Thyroid gland (tissue), 4 donors: ENCODE measurements around the gene OR13F1. TPM values are rescaled to one million over a fixed set of nuclear protein-coding genes. Genes with fewer than 3 reads are reported as not detected.

Experiments used
- DNase-seq, 2 donors: peaks; one replicate each; pipeline ENCODE4 v3.0.0-alpha.2; 2019
- H3K27ac ChIP-seq, 3 donors: fragments of 200-600 bp; sonication (generic); 1 replicate in 2 of 3; 2 replicates in 1 of 3; pipeline ENCODE4 v1.5.1; 2016 to 2019; ENCODE audit warnings: mild to moderate bottlenecking in 1 of 3, moderate library complexity in 1 of 3
- H3K27me3 ChIP-seq: fragments of 200-600 bp; sonication (generic); one replicate; pipeline ENCODE4 v1.5.1; 2019
- H3K36me3 ChIP-seq, 2 donors: fragments of 200-600 bp; sonication (generic); one replicate each; pipeline ENCODE4 v1.5.1; 2016 to 2019
- H3K4me1 ChIP-seq, 2 donors: fragments of 200-600 bp; sonication (generic); one replicate each; pipeline ENCODE4 v1.5.1; 2017 to 2019
- H3K4me3 ChIP-seq, 3 donors: fragments of 200-600 bp; sonication (generic); replicated peaks in 1 of 3; 1 replicate in 2 of 3; 2 replicates in 1 of 3; pipeline ENCODE4 v1.5.1; 2016; ENCODE audit warnings: mild to moderate bottlenecking in 1 of 3
- H3K9me3 ChIP-seq: fragments of 200-600 bp; sonication (generic); one replicate; pipeline ENCODE4 v1.5.1; 2017
- CTCF ChIP-seq, 6 experiments: fragments of 200-600 bp in 3 of 6; fragments of 450-650 bp in 3 of 6; sonication (generic) in 3 of 6; IDR thresholded peaks; one replicate each; pipeline ENCODE4 v1.5.1; 2016 to 2019; ENCODE audit warnings: antibody characterized with exemption in 6 of 6, mild to moderate bottlenecking in 2 of 6, inconsistent platforms in 1 of 6, moderate library complexity in 1 of 6
- POLR2A ChIP-seq, 2 donors: fragments of 450-650 bp; IDR thresholded peaks; one replicate each; pipeline ENCODE4 v1.6.1; 2017; ENCODE audit warnings: antibody characterized with exemption in 2 of 2, mild to moderate bottlenecking in 2 of 2, moderate library complexity in 1 of 2
- WGBS, 2 donors: methylation state at CpG; one replicate each; pipeline ENCODE4 v1.1.5; 2017; 5-methylcytosine and 5-hydroxymethylcytosine counted together
- intact Hi-C: fragments of 100-400 bp; cut with DNase I; formaldehyde crosslinking; loops from one replicate; pipeline ENCODE4 v1.15.1; 2023
- total RNA-seq, 4 donors: library from RNA; depleted of rRNA; stranded (reverse); fragments of >200 nt; gene quantifications; one replicate each; pipeline ENCODE4 v1.2.3, GENCODE V29; 2016

OR13F1 gene
- total RNA-seq = not detected

- TF ChIP-seq POLR2A (IDR thresholded peaks at IDR 0.05) (no peak), CTCF (IDR thresholded peaks at IDR 0.05) (no peak)
- DNase-seq = no peak
- Histone ChIP-seq H3K4me3 (no peak within 1 kb of the TSS), H3K27ac (no peak within 1 kb of the TSS), H3K36me3 (no peaks in the 10 kb centered on the region), H3K27me3 (no peaks in the 10 kb centered on the region), H3K4me1 (no peaks in the 10 kb centered on the region), H3K9me3 (no peaks in the 10 kb centered on the region)
- intact Hi-C loops = no loop called here
- WGBS, 2 donors = 90 to 95% methylated on average over 5 of the region's 5 CpGs
Measured at GRCh38 chr9:104503963-104504362, at the start of gene OR13F1. TSS of gene OR13F1 (plus strand) at chr9:104504263. CDS start at chr9:104504263, 0 bp downstream.

- Histone ChIP-seq H3K27me3 (no peaks in the 10 kb centered on the region), H3K9me3 (no peaks in the 10 kb centered on the region), H3K27ac (no peak overlapping the region), H3K36me3 (no peaks in the 10 kb centered on the region), H3K4me3 (no peak overlapping the region), H3K4me1 (no peaks in the 10 kb centered on the region)
- TF ChIP-seq CTCF (IDR thresholded peaks at IDR 0.05) (no peak), POLR2A (IDR thresholded peaks at IDR 0.05) (no peak)
- DNase-seq = no peak
- intact Hi-C loops = no loop called here
- 63 to 71% methylated on average over 1 of the region's 1 CpG for WGBS, 2 donors
Measured at GRCh38 chr9:104456831-104457230, 47.2 kb upstream of the OR13F1 start.

GRCh38 chr9:104463864-104464263 is 40.2 kb upstream of the OR13F1 start:
- no peak for DNase-seq
- no peaks in the 10 kb centered on the region for H3K4me1 ChIP-seq
- no peaks in the 10 kb centered on the region for H3K9me3 ChIP-seq
- no peak for TF ChIP-seq POLR2A (IDR thresholded peaks at IDR 0.05)
- no peak for TF ChIP-seq CTCF (IDR thresholded peaks at IDR 0.05)
- no peaks in the 10 kb centered on the region for H3K27me3 ChIP-seq
- H3K36me3 ChIP-seq = no peaks in the 10 kb centered on the region
- intact Hi-C loops = no loop called here
- H3K27ac ChIP-seq = no peak overlapping the region
- H3K4me3 ChIP-seq = no peak overlapping the region

GRCh38 chr9:104468261-104468660 is 35.8 kb upstream of the OR13F1 start:
- H3K27me3 ChIP-seq = no peaks in the 10 kb centered on the region
- intact Hi-C loops = no loop called here

More at GRCh38 chr9:104468261-104468660, 35.8 kb upstream of the OR13F1 start:
- H3K4me1 ChIP-seq = no peaks in the 10 kb centered on the region
- no peak overlapping the region for H3K27ac ChIP-seq
- no peak overlapping the region for H3K4me3 ChIP-seq
- DNase-seq = no peak
- H3K36me3 ChIP-seq = no peaks in the 10 kb centered on the region
- H3K9me3 ChIP-seq = no peaks in the 10 kb centered on the region
- TF ChIP-seq POLR2A (IDR thresholded peaks at IDR 0.05) = no peak
- TF ChIP-seq CTCF (IDR thresholded peaks at IDR 0.05) = no peak
